Middle frontal gyrus (tissue), 1 donor: ENCODE results near the gene PGGHG.
"Not testable (repeated sequence)": the region's sequence is repeated elsewhere in the genome, so short reads cannot be mapped to it uniquely, and the experiment has no call there.

ENCODE experiments used
- DNase-seq: peaks from one replicate; pipeline ENCODE4 v3.0.0-alpha.2; 2015; ENCODE audit warnings: low spot score; ENCODE audit errors: extremely low spot score

PGGHG gene

DNA sequence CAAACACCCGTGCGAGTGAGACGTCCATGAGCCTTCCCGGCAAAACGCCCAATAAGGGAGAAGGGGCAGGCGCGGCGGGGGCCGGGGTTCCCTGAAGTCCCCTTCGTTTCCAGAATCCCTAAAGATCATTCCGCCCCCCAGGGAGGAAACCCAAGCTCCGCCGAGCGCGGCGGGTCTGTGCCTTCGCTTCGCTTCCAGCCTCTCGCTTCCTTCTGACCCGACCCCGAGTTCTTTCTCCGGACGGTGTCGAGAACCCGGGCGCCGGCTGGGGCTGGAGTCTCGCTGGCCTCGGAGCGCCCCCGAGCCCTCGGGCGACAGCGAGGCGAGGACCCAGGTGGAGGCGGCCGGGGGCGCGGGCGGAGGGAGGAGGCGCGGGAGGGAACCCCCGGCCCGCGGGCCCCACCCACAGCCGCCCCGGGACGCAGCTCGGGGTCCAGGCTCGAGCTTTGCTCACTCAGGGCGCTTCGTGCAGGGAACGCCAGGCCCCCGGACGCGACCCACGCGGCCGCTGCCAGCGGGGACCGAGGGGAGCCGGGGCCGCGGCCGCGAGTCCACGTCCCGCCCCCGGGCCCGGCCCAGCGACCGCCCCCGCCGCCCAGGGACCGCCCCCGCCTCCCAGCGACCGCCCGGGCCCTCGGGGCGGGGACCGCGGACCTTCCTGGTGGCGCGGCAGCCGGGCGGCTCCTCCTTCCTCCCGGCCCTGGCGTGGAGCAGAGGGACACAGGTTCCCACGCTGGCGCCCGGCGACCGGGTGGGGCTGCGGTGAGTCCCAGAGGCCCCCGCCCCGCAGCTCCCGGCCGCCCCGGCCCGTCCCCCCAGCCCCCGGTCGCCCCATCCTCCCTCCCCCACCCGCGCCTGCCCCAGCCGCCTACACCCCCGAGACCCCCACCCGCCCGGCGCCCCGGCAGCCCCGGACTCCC is at the start of gene PGGHG:
TSS of gene PGGHG (plus strand) at position 649 of the 920 bp plus-strand sequence. CDS start 691 bp downstream, outside the sequence.
- no peak for DNase-seq

DNA sequence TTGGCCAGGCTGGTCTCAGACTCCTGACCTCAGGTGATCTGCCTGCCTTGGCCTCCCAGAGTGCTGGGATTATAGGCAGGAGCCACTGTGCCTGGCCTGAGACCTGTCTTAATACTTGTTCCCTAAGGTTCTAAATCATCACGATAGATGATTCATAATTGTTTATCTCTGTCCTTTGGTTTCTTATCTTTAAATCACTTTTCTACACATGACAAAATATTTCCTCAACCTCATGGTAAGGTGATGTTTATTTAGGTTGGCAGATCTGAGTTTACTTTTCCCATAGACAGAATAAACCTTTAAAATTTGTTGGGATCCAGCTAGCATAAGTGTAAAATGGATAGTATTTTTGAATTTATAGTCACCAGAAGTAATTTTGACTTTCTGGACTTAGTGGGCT is 48.6 kb upstream of the PGGHG start:
- DNase-seq, result no peak

DNA sequence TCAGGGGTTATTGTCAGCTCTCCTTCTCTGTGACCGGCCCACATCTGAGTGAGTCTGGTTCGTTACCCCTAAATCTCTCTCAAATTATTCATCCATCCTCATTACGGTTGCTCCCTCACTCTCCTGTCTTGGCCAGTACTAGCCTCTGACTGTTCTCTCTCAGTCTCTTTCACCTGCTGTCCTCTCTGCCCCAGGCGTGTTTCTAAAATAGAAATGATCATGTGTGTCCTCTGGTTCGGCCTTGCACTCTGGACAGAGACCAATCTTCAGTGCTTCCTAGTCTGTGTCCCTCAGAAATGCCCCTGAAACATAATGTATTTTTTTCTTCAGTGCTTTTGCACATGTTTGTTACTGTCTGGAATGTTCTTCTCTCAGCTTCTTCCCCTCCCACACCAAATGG is 47.3 kb upstream of the PGGHG start:
- no peak for DNase-seq

DNA sequence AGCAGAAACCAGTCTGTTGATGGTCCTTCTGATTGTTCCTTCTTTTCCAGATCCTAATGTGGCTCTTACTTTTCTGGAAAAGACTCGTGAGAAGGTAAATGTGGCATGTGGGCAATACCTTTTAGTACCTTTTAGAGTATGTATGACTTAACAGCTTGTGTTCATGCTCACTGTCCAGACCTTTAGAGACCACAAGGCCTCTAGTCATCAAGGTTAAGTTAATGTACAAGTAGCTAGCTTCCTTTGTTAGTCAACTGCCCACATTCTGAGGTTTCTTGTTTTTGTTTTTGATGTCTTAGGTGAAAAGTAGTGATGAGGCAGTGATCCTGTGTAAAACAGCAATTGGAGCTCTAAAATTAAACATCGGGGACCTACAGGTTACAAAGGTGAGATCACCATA is 44.5 kb upstream of the PGGHG start:
- DNase-seq, result no peak

DNA sequence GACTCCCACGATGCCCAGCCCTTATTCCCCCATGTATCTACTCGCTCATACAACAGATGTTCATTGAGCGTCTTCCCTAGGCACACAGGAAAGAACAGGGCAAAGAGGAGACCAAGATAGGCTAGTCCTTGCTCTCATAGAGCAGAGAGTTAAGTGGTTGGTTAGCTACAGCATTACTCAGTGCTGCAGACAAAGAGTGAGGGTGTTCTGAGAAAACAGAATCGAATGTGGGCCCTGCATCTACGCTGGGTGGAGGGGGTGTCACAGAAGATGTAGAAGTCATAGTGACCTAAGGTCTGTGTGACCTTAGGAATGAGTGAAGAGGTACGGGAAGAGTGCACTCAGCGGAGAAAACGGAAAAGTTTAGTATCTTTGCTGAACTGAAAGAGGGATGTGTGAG is 39.9 kb upstream of the PGGHG start:
- no peak for DNase-seq

DNA sequence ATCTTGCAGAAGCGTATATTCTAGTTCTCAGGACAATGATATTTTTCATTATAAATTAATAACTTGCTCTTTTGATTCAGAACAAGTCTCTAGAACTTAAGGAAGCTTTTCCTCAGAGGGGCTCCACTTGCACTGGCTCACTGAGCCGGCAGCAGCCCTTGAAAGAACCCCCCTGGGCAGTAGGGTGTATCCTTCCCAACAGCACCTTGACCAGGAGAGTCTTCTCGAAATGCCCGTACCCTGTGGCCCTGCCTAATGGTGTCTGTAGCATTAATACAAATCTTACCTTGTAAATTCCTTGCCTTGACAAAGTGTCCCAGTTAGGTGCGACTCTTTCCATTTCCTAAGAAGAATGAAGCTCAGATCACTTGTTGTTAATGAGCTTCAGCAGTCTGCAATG is 38.7 kb upstream of the PGGHG start:
- DNase-seq, result no peak

DNA sequence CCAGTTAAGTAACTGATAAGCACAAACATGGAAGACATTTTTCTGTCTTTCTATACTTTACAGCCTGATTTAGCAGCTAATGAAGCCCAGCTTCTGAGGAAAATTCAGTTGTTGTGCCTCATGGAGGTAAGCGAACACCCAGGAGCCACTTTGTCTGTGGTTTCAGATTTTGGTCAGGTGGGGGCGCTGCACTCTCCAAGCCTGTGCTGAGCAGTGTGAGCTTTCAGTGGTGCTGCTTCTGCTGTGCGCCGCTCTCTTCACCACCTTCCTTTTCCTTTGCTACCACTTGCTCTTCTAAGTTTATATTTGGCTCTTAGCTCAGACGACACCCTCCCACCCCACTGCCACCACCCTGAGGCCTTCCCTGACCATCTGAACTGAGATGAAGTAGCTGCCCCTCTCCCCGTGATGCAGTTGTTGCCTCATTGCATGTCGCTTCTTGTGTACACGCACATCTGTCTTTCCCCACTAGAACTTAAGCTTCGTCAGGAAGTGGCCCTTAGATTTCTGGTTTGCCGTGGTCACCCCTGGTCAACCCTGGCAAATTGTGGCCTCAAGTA is 38.1 kb upstream of the PGGHG start:
- DNase-seq, result no peak

DNA sequence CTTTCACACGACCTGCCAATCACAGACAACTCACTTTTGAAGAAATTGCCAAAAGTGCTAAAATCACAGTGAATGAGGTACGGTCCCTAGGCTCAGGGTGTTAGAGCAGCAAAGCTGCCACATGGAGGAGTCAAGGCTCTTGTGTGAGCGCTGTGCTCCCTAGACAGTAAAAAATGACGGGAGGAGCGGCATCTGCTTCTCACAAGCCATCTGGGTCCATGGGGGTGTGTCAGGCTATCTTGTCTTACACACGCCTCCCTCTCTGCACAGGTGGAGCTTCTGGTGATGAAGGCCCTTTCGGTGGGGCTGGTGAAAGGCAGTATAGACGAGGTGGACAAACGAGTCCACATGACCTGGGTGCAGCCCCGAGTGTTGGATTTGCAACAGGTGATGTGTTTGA is 37.4 kb upstream of the PGGHG start:
- DNase-seq, result no peak

DNA sequence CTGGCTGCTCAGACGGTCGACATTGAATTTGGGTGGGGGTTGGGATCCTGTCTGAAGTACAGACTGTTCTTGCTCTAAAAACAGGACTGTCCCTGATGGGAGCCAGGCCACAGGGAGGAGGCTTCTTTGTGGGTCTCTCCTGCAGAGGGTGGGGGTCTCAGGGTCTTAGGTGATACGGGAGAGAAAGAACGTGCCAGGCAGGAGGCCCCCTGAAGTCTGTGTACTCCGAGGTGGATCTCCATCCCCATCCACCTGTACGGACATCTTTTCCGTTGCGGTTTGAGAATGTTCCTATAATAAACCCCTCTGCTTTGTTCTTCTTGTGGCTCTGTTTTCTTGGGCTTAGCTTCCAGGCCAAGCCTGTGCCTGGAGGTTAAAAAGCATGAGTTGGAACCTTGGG is 36.3 kb upstream of the PGGHG start:
- no peak for DNase-seq

DNA sequence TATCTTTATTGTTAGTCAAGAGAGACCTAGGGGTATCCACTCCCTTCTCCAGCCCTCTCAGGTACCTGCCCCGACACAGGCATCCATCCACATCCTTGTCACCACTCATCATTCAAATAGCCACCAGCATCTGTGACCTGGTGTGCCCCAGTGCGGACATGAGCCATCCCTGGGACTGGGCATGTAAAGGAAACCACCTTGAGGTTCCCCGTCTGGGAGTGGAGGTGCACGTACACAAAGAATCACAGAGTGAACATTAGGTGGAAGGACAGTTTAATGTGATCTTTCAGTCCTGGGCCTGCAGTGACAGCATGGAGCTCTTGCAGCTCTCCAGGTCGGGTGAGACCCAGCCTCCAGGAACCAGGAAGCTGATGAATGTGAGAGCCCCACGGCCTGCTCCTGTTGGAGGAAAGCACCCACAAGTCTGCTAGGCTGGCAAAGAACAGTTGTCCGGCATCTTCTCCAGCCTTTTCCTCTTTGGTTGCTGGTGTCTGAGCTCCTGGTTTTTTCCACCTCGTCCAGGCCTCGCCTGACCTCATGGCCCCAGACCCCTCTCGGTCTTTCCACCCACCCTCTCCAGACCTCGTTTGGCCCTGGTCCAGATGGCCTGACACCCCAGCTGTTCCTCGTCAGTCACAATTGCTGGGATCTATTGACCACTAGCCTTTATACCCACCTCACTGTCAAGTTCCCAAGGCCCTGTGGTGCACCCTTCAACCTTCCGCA is 35.6 kb upstream of the PGGHG start:
- no peak for DNase-seq

DNA sequence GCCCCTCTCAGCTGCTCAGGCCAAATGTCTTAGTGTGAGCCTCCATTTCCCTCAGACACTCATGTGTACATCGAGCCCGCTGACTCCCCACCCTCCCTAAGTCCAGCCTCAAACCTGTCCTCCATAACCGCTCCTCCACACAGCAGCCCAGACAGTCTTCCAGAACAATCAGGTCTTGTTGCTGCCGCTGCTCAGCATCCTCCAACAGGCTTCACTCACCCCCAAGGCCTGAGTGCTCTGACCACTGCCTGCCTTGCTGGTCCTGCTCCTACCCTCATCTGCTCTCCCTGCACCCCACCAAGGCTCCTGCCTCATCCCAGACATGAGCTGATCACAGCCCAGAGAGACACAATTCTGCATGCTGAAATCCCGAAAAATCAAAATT is 35.0 kb upstream of the PGGHG start:
- DNase-seq, result no peak

DNA sequence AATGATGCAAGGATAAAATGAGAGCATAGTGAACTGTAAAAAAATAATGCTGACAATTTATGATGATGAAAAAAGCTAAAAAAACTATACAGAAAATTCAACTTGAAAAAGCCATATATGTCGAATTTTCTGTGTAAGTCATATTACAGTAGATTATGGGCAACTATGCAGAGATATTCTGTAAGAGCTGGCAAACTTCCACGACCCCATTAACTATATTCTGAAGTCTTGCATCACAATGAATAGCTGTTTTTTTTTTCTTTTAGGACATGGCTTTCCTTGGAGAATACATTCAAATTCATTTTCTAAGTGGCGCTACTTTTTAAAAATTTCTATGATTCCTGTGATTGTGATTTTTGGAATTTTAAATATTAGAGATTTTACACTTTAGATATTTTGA is 33.8 kb upstream of the PGGHG start:
- no peak for DNase-seq

DNA sequence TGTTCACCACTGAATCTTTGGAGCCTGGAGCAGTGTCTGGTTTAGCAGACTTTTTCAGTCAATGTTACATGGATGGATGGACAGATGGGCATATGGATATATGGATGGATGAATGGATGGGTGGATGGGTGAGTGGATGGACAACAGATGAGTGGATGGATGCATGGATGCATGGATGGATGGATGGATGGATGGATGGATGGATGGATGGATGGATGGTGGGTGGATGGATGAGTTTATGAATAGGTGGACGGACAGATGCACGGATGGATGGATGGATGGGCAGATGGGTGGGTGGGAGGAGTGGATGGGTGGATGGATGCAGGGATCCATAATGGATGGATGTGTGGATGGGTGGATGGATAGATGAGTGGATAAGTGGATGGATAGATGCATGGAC is 33.1 kb upstream of the PGGHG start:
- DNase-seq, result no peak

DNA sequence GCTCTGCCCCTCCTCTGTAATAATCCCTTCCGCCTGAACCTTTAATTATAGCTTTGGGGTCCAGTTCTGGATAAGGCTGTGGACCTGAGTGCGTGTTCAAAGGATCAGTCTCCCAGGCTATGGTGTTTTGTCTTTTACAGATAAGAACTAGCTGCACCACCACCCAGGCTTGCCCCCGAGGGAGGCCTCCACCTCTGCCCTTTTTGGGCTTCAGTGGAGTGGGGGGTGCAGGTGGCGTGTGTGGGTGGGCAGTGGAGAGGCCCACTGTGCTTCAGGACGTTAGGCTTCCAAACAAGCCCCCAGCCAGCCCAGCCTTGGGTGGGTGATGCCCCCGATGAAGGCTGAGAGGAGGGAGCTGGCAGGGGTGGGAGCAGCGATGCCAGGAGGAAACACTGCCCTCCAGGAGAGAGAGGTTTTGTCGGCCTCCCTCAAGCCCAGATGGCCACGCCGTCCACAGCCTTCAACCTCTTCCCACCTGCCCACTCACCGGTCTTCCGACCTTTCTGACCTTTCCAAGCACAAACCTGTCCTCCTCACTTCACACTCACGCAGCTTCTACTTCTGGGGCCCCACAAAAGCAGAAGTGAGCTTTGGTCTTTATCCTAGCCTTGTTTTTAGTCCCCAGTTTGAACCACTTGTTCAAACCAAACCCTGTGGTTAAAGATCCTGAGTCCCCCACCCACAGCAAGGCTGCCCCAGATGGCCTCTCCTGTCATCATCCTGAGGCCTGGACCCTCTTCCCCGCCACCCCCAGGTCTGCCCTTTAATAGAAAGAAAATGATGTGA is 31.8 kb upstream of the PGGHG start:
- DNase-seq, result no peak

DNA sequence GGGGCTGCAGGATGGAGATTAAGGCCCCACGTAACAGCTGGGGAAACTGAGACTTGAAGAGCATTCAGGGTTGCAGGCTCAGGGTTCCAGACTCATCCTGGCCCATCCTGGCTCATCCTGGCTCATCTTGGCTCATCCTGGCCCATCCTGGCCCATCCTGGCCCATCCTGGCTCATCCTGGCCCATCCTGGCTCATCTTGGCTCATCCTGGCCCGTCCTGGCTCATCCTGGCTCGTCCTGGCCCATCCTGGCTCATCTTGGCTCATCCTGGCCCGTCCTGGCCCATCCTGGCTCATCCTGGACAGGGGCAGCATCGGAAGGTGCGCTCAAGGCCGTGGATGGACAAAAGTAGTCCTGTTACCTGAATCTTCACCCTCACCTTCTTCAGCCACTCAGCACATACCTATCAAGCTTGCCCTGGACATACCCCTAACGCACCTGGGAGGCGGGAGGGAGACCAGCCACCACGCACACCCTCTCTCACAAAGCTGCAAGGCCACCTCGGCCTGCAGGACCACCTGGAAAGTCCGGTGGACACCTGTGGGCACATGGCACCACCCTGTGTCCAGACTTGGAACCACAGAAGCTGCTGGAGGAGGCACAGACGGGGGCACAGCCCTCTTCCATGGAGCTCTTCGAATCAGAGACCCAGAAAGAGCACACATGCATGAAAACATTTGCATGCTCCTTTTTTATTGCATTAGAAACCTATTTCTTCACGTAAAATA is 31.0 kb upstream of the PGGHG start:
- DNase-seq, result no peak

DNA sequence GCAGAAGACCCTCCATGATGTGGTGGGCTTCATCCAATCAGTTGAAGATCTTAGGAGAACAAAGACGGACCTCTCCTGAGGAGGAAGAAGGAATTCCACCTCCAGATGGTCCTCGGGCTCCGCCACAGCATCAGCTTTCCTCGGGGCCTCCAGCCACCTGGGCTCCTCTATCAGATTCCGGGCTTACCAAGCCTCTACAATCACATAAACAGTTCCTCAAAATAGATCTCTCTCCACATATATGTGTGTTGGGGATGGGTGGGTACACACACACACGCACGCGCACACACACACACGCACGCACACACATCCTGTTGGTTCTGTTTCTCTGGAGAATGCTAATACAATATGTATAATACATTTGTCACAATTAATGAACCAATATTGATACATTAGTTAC is 29.5 kb upstream of the PGGHG start:
- no peak for DNase-seq

DNA sequence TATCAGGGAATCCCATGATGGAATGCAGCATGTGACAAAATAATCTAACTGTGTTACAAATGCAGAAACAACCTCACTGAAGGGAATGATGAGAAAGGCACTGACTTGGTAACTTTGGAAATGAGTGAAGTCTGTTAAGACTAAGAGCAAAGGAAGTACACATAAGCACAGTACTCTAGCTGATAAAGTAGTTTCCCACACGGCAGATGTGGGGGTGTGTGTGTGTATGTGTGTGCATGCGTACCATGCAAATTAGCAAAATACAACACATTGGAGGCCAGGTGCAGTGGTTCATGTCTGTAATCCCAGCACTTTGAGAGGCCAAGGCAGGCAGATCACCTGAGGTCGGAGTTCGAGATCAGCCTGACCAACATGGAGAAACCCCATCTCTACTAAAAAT is 27.3 kb upstream of the PGGHG start:
- DNase-seq, result no peak

DNA sequence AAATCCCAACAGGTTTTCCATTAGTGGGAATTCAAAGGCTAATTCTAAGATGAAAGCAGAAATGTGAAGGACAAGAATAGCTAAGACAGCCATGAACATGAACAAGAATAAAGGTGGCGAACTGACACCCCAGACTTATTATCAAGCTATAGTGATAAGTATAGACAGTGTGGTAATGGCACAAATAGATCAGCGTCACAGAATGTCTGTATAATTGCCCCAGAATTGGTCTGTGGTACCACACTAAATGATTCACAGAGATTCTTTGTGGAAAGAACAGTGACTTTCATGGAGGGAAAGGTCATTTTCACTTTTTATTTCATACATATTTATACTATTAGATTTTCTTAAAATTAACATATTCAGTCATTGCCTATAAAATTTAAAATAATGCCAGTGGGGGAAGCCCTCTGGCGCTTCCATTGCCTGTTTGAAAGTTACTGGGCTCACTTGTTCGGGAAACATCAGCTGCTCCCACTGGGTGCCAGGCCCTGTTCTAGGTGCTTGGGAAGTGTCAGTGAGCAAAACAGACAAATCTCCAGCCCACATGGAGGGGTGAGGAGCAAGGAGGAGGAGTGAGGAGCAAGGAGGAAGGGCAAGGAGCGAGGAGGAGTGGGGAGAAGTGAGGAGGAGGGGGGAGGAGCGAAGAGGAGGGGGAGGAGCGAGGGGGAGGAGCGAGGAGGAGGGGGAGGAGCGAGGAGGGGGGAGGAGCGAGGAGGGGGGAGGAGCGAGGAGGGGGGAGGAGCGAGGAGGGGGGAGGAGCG is 22.1 kb upstream of the PGGHG start:
- no peak for DNase-seq

DNA sequence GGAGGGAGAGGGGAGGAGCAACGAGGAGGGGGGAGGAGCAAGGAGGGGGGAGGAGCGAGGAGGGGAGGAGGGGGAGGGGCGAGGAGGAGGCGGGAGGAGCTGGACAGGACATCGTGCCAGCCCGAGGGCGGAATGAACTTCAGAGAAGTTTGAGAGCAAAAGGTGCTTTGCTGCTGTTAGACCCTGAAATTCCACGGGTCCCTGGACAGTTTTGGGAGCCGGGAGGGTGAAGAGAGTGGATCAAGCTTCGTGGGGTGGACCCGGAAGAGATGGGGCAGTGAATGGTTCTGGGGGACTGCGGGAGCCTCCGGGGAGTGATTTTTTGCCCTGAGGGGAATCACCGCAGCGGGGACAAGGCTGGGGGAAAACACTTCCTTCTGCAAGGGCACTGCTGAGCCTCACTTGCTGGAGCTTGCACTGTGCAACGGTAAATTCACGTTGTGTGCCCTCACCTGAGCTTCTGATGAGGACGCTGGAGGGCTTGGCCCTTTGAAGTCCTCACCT is 21.4 kb upstream of the PGGHG start:
- no peak for DNase-seq

DNA sequence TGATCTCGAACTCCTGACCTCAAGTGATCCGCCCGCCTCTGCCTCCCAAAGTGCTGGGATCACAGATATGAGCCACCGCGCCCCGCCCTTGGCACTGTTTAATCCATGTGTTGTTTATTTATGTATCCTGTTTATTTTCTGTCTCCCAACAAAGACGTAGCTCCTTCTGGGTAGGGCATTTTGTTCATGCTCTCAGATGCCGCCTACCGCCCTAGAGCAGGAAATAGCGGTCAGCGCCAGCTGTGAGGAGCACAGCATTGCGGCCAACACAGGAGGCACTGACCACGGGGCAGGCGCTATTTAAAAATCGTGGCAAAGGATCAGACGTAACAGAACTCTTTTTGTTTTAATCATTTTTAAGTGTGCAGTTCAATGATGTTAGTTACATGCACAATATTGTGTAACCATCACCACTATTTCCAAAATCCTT is 20.2 kb upstream of the PGGHG start:
- not testable (repeated sequence) for DNase-seq
